ENCODE data around the gene FSCN2.

DNA sequence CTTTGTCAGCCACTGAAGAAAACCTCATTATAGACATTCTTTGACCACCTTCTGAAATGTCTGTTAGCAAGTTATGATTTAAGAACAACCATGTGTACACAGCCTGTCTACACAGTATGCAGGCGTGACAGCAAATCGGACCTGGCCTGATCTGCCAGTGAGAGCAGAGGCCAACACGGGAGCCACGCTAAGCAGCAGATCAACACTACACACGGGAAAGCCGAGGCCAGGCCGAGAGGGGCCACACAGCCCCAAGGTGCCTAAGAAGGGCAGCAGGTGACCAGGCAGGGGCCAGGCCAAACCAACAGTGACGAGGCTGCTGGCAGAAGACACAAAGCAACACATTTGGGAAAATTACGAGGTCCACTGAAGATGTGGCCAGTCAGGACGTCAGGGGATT lies 40.2 kb downstream of the FSCN2 start:
- TF ChIP-seq, protein P1, sequence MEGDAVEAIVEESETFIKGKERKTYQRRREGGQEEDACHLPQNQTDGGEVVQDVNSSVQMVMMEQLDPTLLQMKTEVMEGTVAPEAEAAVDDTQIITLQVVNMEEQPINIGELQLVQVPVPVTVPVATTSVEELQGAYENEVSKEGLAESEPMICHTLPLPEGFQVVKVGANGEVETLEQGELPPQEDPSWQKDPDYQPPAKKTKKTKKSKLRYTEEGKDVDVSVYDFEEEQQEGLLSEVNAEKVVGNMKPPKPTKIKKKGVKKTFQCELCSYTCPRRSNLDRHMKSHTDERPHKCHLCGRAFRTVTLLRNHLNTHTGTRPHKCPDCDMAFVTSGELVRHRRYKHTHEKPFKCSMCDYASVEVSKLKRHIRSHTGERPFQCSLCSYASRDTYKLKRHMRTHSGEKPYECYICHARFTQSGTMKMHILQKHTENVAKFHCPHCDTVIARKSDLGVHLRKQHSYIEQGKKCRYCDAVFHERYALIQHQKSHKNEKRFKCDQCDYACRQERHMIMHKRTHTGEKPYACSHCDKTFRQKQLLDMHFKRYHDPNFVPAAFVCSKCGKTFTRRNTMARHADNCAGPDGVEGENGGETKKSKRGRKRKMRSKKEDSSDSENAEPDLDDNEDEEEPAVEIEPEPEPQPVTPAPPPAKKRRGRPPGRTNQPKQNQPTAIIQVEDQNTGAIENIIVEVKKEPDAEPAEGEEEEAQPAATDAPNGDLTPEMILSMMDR (IDR thresholded peaks at IDR 0.05), result no peak
- TF ChIP-seq POLR2A (IDR thresholded peaks at IDR 0.05), result no peak
